NCI-H1105 (cell line): ENCODE measurements around the gene NFAT5.

ENCODE experiments used
- DNase-seq: peaks from one replicate; lab custom pipeline; 2025; lab: John Stamatoyannopoulos, UW

NFAT5 gene

DNA sequence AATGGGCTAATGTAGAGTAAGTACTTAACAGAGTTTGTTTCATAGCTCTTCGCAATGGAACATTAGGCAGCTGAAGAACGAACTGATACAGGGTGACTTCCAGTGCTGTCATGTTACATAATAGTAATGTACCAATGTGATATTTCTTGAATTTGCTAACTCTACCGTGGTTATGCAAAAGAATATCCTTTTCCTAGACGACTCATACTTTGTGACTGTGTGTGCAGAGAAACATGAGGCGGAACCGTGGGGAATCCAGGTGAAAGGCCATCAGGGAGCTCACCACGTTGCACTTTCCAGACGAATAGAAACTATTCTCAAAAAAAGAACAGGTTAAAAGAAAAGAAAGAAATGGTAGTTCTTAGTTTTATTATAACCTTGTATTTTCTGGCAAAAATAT is 175.8 kb downstream of the NFAT5 start:
- DNase-seq, result no peak

DNA sequence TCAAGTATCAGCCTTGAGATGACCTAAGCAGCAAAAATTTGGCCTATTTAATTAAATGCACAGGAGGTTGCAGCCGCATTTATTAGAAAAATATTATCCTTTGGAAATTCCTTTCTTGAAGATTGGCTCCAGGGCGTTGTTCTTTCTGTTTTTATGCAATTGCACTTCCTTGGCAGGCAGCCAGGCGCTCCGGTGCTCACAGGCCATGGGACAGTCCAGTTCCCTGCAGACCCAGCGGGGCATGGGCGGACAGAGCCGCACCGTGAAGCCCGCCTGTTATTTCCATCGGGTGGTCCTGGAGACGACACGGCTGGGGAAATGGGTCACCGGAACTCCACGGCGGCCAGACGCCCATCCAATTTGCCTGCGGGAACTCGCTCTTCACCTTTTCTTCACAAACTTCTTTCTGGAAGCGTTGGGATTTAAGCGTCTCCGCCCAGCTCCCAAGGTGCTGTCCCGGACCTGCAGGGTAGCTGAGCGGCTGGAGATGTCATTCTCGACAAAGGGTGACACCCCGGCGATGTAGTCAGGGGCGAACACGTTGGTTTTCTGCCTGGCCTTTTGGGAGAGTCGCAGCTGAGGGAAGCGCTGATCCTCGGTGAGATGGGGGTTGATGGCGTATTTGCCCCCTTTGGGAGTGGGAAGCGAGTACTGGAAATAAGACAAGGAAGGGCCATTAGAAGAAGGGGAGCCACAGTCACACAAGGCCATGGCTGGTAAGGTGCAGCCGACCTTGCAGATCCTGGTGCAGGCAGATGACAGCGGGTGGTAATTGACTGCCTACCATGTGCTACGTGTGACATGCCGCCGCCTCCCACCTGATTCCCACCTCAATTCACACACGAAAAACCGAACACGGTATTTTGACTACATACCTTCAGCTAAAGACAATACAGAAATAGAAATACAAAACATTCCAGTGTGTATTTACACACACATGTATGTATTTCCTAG is 176.5 kb downstream of the NFAT5 start:
- DNase-seq, result no peak

DNA sequence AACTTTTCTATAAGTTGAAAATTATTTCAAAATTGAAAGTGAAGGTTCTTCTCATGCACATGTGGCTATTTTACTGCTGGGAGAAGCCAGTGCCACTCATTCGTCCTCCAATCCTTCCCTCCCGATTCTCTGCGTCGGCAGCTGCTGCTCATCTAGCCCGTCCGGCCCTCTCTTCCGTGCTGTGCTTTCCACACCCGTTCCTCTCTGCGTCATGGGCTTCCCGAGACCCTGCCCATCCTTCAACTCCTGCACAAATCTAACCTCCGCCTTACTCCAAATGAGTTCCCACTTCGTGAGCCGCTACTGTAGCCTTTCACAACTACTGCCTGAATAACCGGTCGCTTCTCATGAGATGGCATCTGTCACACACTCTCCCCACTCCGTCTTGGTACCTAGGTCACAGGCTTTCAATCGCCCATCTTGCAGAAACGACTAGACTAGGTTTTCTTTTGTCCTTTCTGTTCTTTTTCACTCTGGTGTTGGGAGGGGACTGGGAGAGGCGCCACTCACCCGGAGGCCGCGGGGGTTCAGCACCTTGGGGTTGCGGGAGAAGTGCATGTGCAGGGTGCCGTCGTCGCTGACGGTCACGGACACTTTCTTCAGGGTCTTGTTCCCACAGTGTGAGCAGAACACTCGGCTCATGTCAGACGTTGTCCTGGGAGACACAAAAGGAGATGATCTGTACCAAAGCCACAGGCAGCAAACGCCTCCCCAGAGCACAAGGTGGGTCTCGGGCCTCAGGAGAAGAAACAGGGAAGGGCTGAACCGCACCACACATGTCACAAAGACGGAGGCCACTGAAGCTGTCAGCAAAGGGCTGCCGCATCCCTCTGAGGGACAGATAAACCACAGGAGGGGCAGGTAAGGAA is 178.8 kb downstream of the NFAT5 start:
- no peak for DNase-seq

GRCh38 chr16:69745232-69745612 is 179.5 kb downstream of the NFAT5 start:
- no peak for DNase-seq

GRCh38 chr16:69745959-69746358 is 180.2 kb downstream of the NFAT5 start:
- DNase-seq, result no peak

DNA sequence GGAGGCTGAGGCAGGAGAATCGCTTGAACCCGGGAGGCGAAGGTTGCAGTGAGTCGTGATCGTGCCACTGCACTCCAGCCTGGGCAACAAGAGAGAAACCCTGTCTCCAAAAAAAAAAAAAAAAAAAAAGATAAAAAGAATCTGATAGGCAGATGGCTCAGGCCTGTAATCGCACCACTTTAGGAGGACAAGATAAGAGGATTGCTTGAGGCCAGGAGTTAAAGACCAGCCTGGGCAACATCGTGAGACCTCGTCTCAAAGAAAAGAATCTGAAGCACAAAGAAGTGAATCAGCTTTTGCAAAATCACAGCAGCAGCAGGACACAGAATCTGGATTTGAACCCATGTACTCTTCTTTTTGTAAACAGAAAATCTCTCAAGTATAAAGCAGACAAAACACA is 181.3 kb downstream of the NFAT5 start:
- DNase-seq, result no peak

GRCh38 chr16:69748694-69749345 is 183.1 kb downstream of the NFAT5 start:
- DNase-seq, result no peak

GRCh38 chr16:69754143-69754468 is 188.3 kb downstream of the NFAT5 start:
- no peak for DNase-seq
